Muscle of arm (tissue), 12 donors: ENCODE results near the gene ARL14EP. TPM values are rescaled to one million over a fixed set of nuclear protein-coding genes. Genes with fewer than 3 reads are reported as not detected.

Source experiments
- DNase-seq: peaks from one replicate; pipeline ENCODE4 v3.0.0-alpha.2; 2013
- polyA plus RNA-seq, 12 donors: library from polyadenylated mRNA; unstranded; fragments of 120-200 nt; gene quantifications; one replicate each; pipeline ENCODE4 v1.2.1, GENCODE V29; 2013; ENCODE audit not compliant: insufficient read length in 12 of 12

Gene ARL14EP
- polyA plus RNA-seq, 12 donors: 25.2 to 43.7 (median 40.4) TPM; not detected in 1

- DNase-seq: no peak
Observed at GRCh38 chr11:30365793-30366517, 43.1 kb downstream of the ARL14EP start.

DNA sequence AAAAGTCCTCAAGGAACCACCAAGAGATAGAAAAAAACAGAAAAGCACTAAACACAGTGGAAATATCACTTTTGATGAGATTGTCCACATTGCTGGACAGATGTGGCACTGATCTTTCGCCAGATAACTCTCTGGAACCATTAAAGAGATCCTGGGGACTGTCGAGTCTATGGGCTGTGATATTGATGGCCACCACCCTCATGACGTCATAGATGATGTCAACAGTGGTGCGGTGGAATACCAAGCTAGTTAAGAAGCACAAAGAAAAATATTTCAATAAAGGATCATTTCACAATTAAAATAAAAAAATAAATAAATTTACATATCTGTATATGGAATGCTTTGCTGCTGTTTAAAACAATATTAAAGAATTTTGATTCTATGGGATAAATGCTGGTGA lies 45.5 kb downstream of the ARL14EP start:
- DNase-seq: no peak

DNA sequence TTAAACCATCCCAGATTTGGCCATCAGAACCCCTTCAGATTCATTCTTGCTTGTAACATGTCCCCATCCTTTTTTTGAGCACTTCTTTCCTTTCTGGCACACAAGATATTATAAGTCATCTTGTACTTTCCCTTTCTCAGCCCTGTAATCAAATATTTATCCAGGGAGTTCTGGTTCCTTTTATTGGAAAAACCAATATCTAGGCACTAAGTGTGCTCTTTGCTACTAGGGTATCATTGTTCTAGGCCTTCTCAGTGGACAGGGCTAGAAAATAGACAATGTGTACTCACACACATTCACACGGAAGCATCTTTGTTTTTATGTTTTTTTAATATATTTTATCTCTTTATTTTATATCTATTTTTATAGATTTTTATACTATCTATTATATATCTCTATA lies 47.3 kb downstream of the ARL14EP start:
- DNase-seq: no peak

DNA sequence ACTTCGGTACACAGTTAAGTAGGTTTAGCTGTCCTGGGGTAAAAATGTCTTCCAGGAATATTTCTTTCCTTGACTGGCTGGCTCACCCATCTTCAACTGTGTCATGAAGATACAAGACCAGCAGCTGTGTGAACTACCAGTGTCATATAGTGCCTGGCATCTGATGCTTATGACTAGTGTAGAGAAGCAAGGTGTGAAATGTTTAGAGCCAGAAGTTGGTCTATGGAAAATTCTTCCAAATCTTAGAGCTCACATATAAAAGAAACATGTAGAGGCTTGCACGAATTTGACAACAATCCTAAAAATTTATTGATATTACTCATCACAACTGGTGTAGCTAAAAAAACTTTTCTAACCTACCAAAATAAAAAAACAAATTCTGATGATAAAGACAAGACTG lies 54.4 kb downstream of the ARL14EP start:
- DNase-seq: no peak

- DNase-seq: no peak
Observed at GRCh38 chr11:30380846-30381245, 57.9 kb downstream of the ARL14EP start.

DNA sequence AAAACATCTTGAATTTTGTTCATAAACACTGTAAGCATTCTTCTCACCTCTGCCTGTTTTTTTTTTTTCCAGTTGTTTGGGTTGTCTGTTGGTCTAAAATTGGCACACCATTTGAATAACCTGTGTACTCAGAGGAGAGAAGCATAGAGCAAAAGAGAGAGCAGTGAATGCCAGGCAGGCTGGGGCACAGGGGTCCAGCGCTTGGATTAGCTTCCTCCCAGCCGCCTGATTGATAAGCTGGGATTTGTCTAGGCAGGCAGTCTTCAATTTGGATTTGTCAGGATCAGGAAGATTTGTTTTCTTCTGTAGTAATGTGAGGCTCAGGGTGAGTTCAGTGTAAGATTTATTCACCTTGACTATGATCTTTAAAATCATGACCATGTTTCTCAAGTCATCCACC lies 59.0 kb downstream of the ARL14EP start:
- no peak for DNase-seq

Other genes starting within 250 kb of the ARL14EP start
- not detected for gene FSHB, start 92.1 kb upstream of the ARL14EP start, polyA plus RNA-seq